HTERT RPE-1 (cell line): Measurements from ENCODE around the gene MED27.

ENCODE experiments used
- in situ Hi-C: fragments of 300-500 bp; cut with MboI; formaldehyde crosslinking; loops from 4 replicates; pipeline ENCODE4 v1.14.3; 2020; ENCODE audit warnings: low sequenced_read_pairs

Gene MED27

GRCh38 chr9:132002643-132003318, 76.9 kb downstream of the MED27 start:
- in situ Hi-C loops, result no loop called here

- in situ Hi-C loops, result no loop called here
Measured at GRCh38 chr9:132001567-132001966, 78.1 kb downstream of the MED27 start.

- in situ Hi-C loops, result no loop called here
Measured at GRCh38 chr9:132000659-132001058, 79.0 kb downstream of the MED27 start.

DNA sequence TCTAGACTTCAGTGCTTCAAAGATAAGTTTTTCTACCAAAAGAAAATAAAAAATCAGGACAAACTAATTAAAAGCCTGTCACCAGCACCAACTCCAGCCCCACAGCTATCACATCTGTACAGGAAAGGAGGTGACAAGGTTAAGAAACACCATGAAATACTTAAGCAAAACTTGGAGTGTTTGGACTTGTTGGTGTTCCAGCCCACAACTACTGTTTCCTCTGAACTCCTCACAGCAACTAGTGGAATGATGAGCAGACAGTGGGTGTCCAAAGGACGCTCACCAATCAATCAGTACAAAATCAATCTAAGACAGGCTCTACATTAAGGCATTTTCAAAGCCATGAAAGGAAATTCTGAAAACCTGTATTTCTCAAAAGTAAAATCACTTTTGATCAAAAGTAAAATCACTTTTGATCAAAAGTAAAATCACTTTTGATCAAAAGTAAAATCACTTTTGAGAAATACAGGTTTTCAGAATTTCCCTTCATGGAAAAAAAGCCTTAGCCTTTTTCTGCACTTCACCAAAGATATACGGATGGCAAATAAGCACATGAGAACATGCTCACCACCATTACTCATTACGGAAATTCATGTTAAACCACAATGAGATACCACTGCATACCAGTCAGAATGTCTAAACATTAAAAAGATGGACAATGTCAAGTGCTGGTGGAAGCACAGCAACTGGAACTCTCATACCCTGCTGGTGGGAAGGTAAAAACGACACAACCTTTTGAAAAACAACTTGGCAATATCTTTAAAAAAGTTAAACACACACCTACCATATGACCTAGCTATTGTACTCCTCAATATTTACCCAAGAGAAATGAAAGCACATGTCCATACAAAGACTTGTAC, 79.7 kb downstream of the MED27 start:
- in situ Hi-C loops, result no loop called here

DNA sequence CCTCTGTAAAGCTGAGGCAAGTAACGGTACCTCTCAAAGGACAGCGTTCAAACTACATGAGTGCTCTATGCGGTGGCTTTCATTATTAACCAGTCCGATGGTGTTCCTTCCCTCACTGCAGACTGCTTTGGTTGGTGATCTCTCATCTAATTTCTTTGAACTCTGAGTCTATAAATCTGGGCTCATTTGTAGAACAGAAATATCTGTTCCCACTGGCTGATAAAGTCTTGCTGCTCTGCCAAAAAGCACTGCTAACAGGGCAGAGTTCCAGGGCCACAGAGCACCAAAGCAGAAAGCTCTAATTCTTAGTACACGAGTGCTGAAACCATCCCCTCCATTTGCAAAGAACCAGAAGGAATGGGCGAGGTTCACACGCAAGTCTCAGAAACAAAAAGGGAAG, 81.9 kb downstream of the MED27 start:
- in situ Hi-C loops, result no loop called here

DNA sequence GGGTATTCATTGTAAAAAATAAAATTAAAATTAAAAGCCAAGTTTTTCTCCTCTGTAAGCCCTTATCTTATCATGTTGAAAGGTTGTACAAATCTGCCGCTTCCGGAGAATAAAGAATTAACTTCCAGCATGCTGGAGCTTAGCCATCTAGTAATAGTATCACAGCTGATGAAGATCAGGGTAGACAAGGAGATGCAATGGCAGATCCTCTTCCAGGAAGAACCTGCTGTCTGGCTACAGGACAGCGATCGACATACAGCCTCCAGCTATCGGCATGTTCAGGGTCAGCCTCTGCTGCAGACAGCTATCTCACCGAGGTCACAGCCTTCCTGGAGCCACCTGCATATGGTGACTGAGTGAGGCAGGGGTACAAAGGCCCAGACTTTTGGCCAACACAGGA, 82.6 kb downstream of the MED27 start:
- in situ Hi-C loops, result no loop called here

- in situ Hi-C loops, result no loop called here
Measured at GRCh38 chr9:131995382-131995781, 84.3 kb downstream of the MED27 start.

DNA sequence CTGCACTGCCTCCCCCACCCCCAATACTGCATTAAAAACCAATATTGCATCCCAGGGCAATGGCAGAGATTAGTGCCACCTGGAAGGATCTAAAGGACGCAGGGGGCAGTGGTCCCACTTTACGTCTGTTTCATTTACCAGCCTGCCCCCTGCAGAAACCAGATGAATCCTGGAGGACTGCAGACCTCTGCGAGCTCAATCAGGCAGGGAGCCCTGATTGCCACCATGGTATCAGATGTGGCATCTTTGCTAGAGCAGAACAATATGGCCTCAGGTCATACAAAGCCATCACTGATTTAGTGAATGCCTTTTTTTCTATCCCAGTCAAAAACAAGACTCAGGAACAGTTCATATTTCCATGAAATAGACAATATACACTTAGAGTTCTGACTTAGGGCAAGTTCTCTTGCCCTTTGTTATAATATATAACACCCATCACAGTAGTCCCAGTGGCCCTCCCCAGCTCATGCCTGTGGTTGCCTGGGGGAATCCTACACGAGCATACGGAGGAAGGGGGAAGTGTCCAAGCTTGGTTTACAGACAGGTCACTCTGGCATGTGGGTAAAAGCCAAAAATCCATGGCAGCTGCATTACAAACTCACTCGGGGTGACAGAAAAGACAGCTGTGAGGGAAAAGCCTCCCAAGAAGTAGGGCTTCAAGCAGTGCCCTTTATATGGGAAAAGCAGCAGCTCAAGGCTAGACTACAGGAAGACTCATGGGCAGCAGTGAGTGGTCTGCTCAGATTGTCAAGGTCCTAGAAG, 85.1 kb downstream of the MED27 start:
- in situ Hi-C loops, result no loop called here

- in situ Hi-C loops, result no loop called here
Measured at GRCh38 chr9:131992906-131993657, 86.6 kb downstream of the MED27 start.

DNA sequence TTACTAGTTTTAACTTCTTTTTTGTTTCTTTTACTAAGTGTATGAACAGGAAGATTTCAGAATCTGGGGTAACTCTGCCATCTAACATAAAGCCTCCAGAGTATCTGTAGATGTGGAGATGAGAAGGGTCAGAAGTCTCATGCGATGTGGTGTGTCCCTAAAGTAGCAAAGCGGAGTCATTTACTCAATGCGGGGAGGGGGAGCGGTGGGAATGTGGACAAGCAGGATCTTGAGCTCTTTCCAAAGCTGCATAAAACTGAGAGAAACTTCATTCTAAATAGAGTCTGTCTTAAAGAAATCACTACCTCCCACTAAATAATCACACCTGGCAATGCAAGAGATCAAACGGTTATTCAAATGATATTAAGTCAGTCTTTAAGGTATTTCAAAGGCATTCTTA, 92.4 kb downstream of the MED27 start:
- in situ Hi-C loops, result no loop called here

GRCh38 chr9:131986576-131986975, 93.1 kb downstream of the MED27 start:
- in situ Hi-C loops, result no loop called here

DNA sequence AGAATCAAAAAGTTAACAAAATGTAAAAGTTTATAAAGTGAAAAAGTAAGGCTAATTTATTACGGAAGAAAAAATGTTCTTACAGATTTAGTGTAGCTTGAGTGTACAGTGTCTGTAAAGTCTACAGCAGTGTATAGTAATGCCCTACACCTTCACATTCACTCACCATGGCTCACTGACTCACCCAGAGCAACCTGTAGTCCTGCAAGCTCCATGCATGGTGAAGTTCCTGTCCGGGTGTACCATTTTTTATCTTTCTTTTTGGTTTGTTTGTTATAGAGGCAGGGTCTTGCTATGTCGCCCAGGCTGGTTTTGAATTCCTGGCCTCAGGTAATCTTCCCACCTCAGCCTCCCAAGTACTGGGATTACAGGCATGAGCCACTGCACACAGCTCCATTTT, 93.6 kb downstream of the MED27 start:
- in situ Hi-C loops, result no loop called here

DNA sequence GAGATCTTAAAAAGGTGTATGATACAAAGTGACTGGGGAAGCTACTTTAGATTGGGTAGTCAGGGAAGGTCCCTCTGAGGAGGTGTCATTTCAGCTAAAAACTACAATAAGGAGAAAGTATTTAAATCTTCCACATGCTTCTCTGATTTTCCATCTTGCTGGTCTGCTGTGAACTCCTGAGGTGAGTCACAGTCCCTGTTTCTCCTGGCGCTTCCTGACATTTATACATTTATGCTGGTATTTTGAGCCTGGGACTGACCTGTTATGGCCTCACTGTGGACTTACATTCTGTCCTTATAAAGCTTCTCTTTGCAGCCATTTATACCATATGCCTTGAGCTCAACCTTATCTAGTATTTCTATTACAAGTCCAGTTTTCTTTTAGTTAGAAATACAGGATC, 95.1 kb downstream of the MED27 start:
- in situ Hi-C loops, result no loop called here

DNA sequence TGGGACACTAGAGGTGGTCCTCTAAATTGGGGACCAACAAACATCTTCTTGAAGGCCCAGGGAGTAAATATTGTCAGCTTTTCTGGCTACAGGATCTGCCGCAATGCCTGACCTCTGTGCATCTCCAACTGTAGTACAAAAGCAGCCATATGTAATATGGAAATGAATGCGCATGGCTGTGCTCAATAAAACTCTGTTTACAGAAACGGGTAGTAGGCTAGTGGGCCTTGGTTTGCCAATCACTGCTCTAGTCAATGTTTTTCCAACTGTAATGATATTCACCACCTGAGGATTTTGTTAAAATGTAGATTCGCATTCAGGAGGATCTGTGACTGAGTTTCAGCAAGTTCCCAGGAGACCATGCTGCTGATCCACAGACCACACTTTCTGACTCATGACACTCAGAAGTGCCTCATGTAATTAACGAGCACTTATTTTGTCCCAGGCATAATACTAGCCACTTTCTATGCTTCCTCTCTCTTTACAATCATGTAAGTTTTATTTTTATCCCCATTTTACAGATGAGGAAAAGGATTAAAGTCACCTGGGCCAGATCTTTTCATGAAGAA, 96.9 kb downstream of the MED27 start:
- in situ Hi-C loops, result no loop called here

DNA sequence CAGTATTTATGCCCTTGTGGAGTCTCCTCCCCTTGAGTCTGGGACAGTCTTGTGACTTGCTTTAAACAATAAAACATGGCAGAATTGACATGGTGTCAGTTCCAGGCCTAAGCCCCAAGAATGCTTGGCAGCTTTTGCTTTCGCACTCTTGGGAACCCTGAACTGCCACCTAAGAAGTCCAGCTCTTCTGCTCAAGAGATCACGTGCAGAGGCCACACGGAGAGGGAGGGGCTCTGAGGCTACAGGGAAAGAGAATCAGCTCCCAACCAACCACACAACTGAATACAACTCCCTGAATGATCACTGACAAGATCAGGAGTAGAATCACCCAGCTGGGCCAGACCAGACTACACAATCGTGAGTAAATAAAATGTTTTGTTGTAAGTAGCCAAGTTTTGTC, 97.6 kb downstream of the MED27 start:
- in situ Hi-C loops, result no loop called here

- in situ Hi-C loops, result no loop called here
Measured at GRCh38 chr9:131981116-131981776, 98.4 kb downstream of the MED27 start.

- in situ Hi-C loops, result no loop called here
Measured at GRCh38 chr9:131980267-131981016, 99.2 kb downstream of the MED27 start.

- in situ Hi-C loops, result no loop called here
Measured at GRCh38 chr9:131977109-131977838, 102.4 kb downstream of the MED27 start.
